ENCODE results near the gene CHIT1.

CHIT1 gene

DNA sequence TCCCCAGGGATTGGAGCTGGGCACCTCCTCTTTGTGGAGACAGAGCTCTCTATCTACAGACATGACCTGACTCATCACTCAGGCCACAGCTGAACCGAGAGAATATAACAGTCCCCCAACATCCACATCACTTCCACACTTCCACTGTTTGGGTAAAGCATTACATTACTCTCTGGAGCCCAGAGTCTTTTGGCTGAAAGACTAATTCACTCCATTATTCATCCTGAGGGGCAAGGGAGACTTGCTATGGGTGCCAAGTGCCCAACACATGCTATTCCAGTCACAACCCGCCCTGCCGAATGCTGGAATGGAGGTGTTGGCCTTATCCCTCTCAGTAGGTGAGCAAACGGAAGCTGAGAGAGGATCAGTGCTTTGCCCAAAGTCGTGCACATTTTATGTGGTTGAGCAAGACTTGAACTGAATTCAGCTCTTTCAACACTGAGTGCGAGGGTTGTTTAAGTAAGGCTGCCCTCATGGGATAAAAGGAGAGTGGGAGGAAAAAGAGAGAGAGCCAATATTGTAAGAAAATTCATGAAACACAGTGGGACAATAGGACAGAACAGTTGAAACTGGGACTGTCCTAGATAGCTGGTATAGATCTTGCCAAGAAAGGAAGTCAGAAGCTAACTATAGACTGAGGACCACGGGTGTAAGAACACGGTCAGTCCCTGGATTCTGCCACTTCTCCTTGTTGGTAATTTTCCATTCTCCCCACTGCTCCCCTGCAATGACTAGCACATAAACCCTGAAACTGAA is 29.5 kb downstream of the CHIT1 start:
- no peak overlapping the region for H3K4me3 Mint-ChIP-seq

DNA sequence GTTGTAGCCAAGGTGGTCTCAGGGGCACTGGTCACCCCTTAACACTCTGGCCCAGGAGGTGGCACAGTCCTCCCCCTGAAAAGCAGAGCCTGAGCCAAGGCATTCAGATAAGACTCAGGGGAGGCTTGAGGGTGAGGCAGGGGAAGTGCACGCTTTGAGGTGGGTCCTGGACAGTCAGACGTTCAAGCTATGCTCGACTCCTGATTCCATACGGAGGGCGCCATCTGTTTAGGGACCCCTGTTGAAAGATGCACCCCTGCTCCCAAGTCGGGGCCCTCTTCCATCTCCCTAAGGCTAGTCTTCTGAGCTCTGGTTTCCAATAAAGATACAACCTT is 30.0 kb downstream of the CHIT1 start:
- Mint-ChIP-seq H3K36me3 (no peaks in the 10 kb centered on the region), H3K27me3 (peaks cover 32 to 35% of the 10 kb centered on the region in 2 donors), H3K4me3 (no peak overlapping the region), H3K27ac (no peak overlapping the region), H3K9me3 (no peaks in the 10 kb centered on the region), H3K4me1 (no peaks in the 10 kb centered on the region)
- no peak for DNase-seq
- ATAC-seq (replicated peaks), result no peak

More for the DNA sequence above, 29.5 kb downstream of the CHIT1 start:
- peaks cover 32 to 35% of the 10 kb centered on the region in 2 donors for H3K27me3 Mint-ChIP-seq
- H3K9me3 Mint-ChIP-seq, result no peaks in the 10 kb centered on the region
- H3K36me3 Mint-ChIP-seq, result no peaks in the 10 kb centered on the region
- H3K4me1 Mint-ChIP-seq, result no peaks in the 10 kb centered on the region
- H3K27ac Mint-ChIP-seq, result no peak overlapping the region
- ATAC-seq (replicated peaks) (no peak), DNase-seq (no peak)

DNA sequence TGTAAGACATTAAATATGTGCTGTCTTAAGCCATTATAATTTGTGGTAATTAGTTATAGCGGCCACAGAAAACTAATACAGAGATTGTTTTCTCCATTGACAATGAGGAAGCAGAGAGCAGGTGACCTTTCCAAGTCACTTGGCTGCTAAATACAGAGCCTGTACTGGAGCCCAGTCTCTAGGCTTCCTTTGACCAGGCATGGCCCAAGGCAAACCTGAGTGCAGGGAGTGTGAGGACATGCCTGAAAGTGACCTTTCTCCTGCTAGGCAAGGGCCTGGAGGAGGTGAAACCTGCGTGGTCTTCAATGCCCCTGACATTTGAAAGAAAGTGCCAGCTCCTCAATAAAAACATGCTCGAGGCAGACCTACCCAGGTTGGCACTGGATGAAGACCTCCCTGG is 30.5 kb downstream of the CHIT1 start:
- ATAC-seq (replicated peaks) (no peak), DNase-seq (no peak)
- H3K9me3 Mint-ChIP-seq, result no peaks in the 10 kb centered on the region
- H3K4me1 Mint-ChIP-seq, result no peaks in the 10 kb centered on the region
- no peak overlapping the region for H3K4me3 Mint-ChIP-seq
- H3K27me3 Mint-ChIP-seq, result peaks cover 32 to 35% of the 10 kb centered on the region in 2 donors
- H3K36me3 Mint-ChIP-seq, result no peaks in the 10 kb centered on the region
- H3K27ac Mint-ChIP-seq, result no peak overlapping the region

DNA sequence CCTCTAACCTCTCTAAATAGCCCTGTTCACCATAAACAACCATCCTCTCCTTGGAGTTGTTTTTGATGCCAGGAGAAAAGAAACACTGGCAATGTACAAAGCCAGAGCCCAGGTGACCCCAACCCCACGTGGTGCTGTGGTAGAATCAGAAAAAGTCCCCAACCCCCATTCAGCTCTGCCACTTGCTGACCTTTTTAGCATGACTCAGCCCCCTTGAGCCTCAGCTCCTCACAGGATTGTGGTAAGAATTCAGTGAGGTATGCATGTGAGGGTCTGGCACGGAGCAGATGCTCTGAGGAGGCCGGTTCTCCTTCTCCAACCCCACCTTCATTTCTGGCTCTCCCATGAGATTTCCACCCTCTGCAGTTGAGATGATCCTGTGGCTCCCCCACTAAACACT is 31.8 kb downstream of the CHIT1 start:
- H3K36me3 Mint-ChIP-seq, result no peaks in the 10 kb centered on the region
- no peak overlapping the region for H3K4me3 Mint-ChIP-seq
- DNase-seq (no peak), ATAC-seq (replicated peaks) (peak; percentile 50 to 51)
- H3K4me1 Mint-ChIP-seq, result no peaks in the 10 kb centered on the region
- H3K9me3 Mint-ChIP-seq, result no peaks in the 10 kb centered on the region
- H3K27me3 Mint-ChIP-seq, result peaks cover 28 to 30% of the 10 kb centered on the region in 2 donors
- no peak overlapping the region for H3K27ac Mint-ChIP-seq

DNA sequence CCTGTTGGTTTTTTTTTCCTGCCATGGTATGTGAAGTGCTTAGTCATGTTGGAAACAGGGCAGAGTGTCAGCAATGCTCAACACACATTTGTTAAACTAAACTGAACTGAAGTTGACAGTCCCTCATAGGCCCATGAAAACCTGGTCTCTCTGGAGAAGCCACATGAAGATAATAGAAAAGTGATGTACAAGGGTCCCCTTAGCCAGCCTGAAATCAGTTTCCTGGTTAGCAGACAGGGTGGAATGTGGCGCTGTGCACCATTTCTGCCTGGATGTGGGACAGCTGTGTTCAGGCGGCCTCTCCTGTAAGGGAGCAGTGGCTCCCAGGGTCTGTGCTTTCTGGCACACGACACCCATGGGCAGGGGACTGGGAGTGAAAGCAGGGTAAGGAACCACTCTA is 33.1 kb downstream of the CHIT1 start:
- Mint-ChIP-seq H3K27ac (no peak overlapping the region), H3K36me3 (no peaks in the 10 kb centered on the region), H3K4me3 (no peak overlapping the region), H3K27me3 (peaks cover 24 to 27% of the 10 kb centered on the region in 2 donors), H3K9me3 (no peaks in the 10 kb centered on the region), H3K4me1 (no peaks in the 10 kb centered on the region)
- ATAC-seq (replicated peaks) (no peak), DNase-seq (no peak)

DNA sequence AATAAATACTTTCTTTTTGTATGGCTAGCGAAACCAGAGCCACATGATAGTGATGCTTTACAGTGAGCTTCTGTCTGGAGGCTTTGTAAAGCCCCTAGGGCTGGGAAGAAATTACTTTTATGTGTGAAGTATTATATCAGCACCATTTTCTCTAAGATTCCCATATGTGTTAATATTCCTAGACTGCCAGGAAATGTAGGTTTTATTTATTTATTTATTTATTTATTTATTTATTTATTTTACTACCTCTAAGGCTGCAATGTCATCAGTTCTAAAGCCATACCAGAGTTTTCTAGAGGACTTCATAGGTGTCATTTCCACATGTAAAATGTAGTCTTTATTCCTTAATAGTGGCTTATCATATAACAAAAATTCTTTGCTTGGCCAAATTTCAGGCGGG is 38.5 kb downstream of the CHIT1 start:
- ATAC-seq (replicated peaks) (no peak), DNase-seq (no peak)
- Mint-ChIP-seq H3K27ac (no peak overlapping the region), H3K9me3 (no peaks in the 10 kb centered on the region), H3K4me1 (peaks cover 0 to 4% of the 10 kb centered on the region in 2 donors), H3K4me3 (no peak overlapping the region), H3K27me3 (peaks cover 9 to 25% of the 10 kb centered on the region in 2 donors), H3K36me3 (no peaks in the 10 kb centered on the region)

DNA sequence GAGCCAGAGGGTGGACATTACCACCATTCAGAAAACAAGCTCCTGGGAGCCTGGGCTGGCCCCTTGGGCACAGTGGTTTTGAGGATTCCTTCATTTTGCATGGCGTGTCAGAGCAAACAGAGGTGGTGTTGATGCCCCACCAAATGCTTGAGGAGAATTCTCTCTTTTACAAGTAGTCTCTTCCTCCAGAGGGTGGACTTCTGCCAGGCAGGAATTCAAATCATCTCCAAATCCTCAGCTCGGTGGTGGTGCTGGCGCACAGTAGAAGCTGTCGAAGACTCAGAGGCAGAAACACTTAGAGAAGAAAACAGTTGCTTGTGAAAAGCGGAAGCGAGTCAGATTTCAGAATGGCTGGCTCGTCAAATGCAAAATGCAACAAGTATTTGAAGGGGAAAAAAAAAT is 39.5 kb downstream of the CHIT1 start:
- ATAC-seq (replicated peaks) (no peak), DNase-seq (no peak)
- Mint-ChIP-seq H3K27me3 (peaks cover 6 to 18% of the 10 kb centered on the region in 2 donors), H3K9me3 (no peaks in the 10 kb centered on the region), H3K27ac (no peak overlapping the region), H3K4me3 (no peak overlapping the region), H3K36me3 (no peaks in the 10 kb centered on the region), H3K4me1 (peaks cover 0 to 4% of the 10 kb centered on the region in 2 donors)

DNA sequence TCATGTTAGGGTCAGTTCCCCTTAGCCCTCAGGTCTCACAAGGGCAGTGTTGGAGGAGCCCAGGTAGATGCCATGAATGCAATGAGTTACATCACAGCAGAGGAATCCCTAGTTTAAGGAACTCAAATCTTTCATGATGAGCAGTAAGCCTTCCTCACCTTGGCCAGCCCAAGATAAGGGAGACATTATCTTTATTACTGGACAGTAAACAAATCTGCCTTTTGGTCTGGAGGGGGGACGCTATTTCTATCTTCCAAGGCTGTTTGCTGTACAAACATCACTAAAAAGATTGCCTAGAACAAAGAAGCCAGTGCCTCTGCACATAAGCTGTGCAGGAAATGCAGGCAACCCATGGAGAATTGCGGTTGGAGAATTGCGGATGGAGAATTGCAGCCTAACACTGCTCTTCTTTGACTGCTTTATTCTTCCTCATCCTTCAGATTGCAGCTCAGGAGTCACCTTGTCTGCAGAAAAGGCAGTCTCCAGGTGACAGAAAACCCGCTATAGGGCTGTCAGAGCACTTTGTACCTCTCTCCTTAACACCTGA is 40.7 kb downstream of the CHIT1 start:
- no peaks in the 10 kb centered on the region for H3K9me3 Mint-ChIP-seq
- DNase-seq (no peak), ATAC-seq (replicated peaks) (no peak)
- no peak overlapping the region for H3K4me3 Mint-ChIP-seq
- H3K4me1 Mint-ChIP-seq, result peaks cover 0 to 4% of the 10 kb centered on the region in 2 donors
- no peak overlapping the region for H3K27ac Mint-ChIP-seq
- peaks cover 9 to 18% of the 10 kb centered on the region in 2 donors for H3K27me3 Mint-ChIP-seq
- no peaks in the 10 kb centered on the region for H3K36me3 Mint-ChIP-seq

DNA sequence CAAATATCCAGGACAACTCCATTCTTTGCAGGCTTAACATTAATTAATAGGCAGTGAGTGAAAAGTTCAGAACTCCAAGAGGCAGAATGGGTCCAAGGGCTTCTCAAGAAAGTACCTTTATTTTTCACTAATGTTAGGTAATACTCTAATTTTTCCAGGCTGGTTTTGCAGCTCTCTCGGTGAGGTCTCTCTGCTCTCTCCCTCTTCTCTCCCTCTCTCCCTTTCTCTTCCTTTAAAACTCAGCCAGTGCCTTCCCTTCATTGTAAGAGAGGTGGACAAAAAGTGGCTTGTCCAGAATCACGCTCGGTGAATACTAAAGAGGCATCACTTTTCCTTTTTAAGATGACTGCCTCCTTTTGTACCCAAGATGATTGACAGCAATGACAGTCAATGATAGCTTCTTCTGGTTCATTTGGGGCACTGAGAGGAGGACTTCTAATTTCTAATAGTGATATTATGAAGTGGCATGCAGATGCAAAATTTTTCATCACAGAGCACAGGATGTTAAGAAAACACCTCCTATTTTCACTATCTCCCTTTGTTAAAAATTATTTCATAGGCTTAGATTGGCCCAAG is 41.7 kb downstream of the CHIT1 start:
- H3K36me3 Mint-ChIP-seq, result no peaks in the 10 kb centered on the region
- DNase-seq, result no peak
- ATAC-seq (replicated peaks), result no peak
- H3K4me1 Mint-ChIP-seq, result peaks cover 0 to 4% of the 10 kb centered on the region in 2 donors
- H3K4me3 Mint-ChIP-seq, result no peak overlapping the region
- no peak overlapping the region for H3K27ac Mint-ChIP-seq
- H3K27me3 Mint-ChIP-seq, result peaks cover 9 to 18% of the 10 kb centered on the region in 2 donors
- no peaks in the 10 kb centered on the region for H3K9me3 Mint-ChIP-seq

DNA sequence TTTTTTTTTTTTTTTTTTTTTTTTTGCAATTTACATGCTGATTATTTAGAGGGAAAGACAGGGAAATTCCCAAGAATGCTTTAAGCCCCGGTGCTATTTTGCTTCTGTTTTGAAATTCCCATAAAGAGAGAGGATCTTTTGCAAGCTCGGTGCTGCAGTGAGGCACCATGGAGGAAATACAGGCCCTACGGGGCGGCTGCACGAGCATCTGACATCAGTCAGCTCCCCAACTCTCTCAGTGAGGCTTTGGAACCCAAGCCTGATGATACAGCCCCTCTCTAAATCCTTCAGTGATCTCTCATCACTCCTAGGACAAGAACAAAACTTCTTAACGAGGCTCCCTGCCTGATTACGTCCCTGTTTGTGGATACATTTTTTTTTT is 42.2 kb downstream of the CHIT1 start:
- Mint-ChIP-seq H3K9me3 (no peaks in the 10 kb centered on the region), H3K36me3 (no peaks in the 10 kb centered on the region), H3K27ac (no peak overlapping the region), H3K27me3 (peaks cover 9 to 18% of the 10 kb centered on the region in 2 donors), H3K4me1 (peaks cover 0 to 4% of the 10 kb centered on the region in 2 donors), H3K4me3 (no peak overlapping the region)
- no peak for DNase-seq
- ATAC-seq (replicated peaks), result no peak

DNA sequence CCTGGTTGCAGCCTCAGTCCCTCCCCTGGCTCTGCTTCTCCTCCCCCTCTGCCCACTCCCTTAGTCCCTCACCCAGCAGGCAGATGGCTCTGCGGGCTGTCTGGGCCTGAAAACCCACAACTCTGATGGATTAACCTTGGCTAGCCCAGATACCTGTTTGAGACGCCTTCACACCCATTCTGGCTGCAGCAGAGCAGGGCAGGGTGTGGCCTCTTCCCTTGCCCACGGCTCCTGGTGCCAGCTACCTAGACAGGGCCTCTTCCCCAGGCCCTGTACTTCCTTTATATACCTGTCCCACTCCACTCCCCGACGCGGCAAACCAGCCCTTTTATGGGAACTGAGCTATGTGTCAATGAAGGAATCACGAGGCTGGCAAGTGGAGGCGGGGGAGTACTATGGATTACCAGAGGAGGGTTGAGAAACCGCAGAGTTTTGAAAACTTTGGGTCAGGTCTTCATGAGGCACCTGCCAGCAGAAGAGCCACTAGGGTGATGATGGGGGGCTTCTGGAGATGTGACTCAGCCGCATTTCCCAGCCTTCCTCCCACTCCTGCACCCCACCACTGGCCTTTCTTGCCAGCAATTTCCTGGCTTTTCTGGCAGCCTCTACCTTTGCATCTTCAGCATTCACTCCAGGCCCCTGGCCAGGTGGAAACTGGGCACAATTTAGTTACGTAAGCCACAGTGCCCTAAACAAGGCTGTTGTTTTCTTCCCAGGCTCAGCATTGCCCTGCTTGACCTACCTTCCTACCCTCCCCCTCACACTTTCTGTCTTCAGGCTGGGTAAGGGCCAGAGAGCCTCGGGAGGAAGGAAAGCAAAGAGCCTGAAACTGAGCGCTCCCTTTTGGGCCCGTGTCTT is 42.8 kb downstream of the CHIT1 start, which contains the start of gene CHI3L1:
Gene CHI3L1, minus strand, starts transcription at position 259 of the 858 bp plus-strand sequence. Its CDS starts 81 bp downstream, at position 178.
- ATAC-seq (replicated peaks), result no peak
- Mint-ChIP-seq H3K27me3 (peaks cover 9 to 17% of the 10 kb centered on the region in 2 donors), H3K4me3 (no peak within 1 kb of the TSS)

DNA sequence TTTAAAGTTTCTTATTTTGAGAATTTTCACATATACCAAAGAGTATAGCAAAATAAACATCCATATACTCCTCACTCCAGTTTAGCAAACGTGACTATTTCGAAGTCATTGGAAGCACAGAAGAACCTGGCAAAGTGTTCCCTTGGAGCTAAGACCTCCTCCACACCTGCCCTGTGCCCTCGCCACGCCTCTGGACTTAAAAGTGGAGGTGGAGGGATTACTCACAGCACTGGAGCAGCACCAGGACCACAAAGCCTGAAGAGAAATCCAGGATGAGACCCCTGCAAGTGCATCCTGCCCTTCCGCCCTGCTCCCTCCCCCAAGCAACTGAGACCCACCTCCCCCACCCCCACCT is 43.4 kb downstream of the CHIT1 start:
- Mint-ChIP-seq H3K4me1 (peaks cover 0 to 4% of the 10 kb centered on the region in 2 donors), H3K4me3 (no peak overlapping the region), H3K9me3 (no peaks in the 10 kb centered on the region), H3K36me3 (no peaks in the 10 kb centered on the region), H3K27ac (no peak overlapping the region), H3K27me3 (peaks cover 9 to 12% of the 10 kb centered on the region in 2 donors)
- ATAC-seq (replicated peaks), result no peak
- no peak for DNase-seq

More for the DNA sequence above, 42.8 kb downstream of the CHIT1 start, which contains the start of gene CHI3L1:
- Mint-ChIP-seq H3K36me3 (no peaks in the 10 kb centered on the region), H3K27ac (no peak within 1 kb of the TSS), H3K9me3 (no peaks in the 10 kb centered on the region), H3K4me1 (peaks cover 0 to 4% of the 10 kb centered on the region in 2 donors)
- DNase-seq, result no peak

DNA sequence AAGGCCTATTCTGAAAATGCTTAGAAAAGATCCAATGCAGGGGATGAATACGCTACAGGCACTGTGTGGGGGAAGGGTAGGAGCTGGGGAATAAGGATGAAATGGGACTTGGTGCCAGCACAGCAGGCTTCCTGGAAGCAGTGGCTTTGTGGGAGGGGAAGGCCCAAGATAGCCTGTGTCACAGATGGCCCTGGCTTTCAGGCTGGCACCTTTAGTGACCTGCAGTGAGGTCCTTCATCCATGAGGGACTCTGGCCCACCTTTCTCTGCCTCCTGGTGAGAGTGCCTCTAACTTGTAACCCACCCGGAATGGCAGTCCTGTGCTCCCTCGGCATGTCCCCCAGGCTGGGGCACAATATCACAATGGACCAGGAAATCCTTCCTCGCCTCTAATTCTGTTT is 43.9 kb downstream of the CHIT1 start:
- peaks cover 9 to 17% of the 10 kb centered on the region in 2 donors for H3K27me3 Mint-ChIP-seq
- DNase-seq (no peak), ATAC-seq (replicated peaks) (no peak)
- no peaks in the 10 kb centered on the region for H3K9me3 Mint-ChIP-seq
- no peak overlapping the region for H3K27ac Mint-ChIP-seq
- peaks cover 0 to 4% of the 10 kb centered on the region in 2 donors for H3K4me1 Mint-ChIP-seq
- H3K36me3 Mint-ChIP-seq, result no peaks in the 10 kb centered on the region
- no peak overlapping the region for H3K4me3 Mint-ChIP-seq

DNA sequence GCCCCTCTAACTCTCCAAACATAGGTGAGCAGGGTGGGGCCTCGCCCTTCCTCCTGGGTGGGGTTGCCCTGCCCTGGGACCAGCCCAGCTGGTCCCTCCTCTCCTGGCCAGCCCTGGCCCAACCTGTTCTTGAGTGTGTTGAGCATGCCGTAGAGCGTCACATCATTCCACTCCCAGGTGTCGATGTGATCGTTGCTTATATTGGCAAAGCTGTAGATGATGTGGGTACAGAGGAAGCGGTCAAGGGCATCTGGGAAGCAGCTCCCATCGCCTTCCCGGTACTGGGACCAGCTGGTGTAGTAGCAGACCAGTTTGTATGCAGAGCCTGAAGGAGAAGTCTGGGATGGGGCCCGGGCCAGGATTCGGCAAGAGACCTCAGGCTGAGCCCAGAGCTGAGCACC is 44.4 kb downstream of the CHIT1 start:
- no peaks in the 10 kb centered on the region for H3K36me3 Mint-ChIP-seq
- no peaks in the 10 kb centered on the region for H3K9me3 Mint-ChIP-seq
- H3K27ac Mint-ChIP-seq, result no peak overlapping the region
- ATAC-seq (replicated peaks) (no peak), DNase-seq (no peak)
- peaks cover 9 to 16% of the 10 kb centered on the region in 2 donors for H3K27me3 Mint-ChIP-seq
- H3K4me3 Mint-ChIP-seq, result no peak overlapping the region
- peaks cover 0 to 4% of the 10 kb centered on the region in 2 donors for H3K4me1 Mint-ChIP-seq

All from stimulated activated naive B cell treated with anti-CD40 and anti-IgM and Interleukin-4, amounts not matched to agents 10 μg/mL and 1 μg/mL and 100 μg/mL, for 72 hours (primary cell).